OCI-LY7 (cell line): ENCODE results near the gene CHRM5.

Experiments
- CTCF ChIP-seq: fragments of 200-600 bp; sonication (generic); conservative IDR thresholded peaks from 2 replicates; pipeline ENCODE4 v1.5.1; 2014; ENCODE audit warnings: mild to moderate bottlenecking, antibody characterized with exemption, low read length, moderate library complexity, mixed read lengths
- EZH2phosphoT487 ChIP-seq: fragments of 200-600 bp; sonication (generic); IDR thresholded peaks from 2 replicates; pipeline ENCODE4 v1.6.1; 2018; ENCODE audit warnings: low read depth, borderline replicate concordance, mild to moderate bottlenecking, mixed run types, antibody characterized with exemption, low read length, moderate library complexity, mixed read lengths

- TF ChIP-seq CTCF (no peak), EZH2phosphoT487 (no peak)
These were observed 117.4 kb downstream of the CHRM5 start for GRCh38 chr15:34085746-34086145.
